B cell (primary cell): ENCODE measurements around the gene ZNF618.

ENCODE experiments used
- EZH2 ChIP-seq: IDR thresholded peaks from 2 replicates; pipeline ENCODE4 v1.6.1; 2012; ENCODE audit warnings: borderline replicate concordance, low read depth, mild to moderate bottlenecking, moderate library complexity, low read length; ENCODE audit not compliant: insufficient read depth, poor library complexity, severe bottlenecking
- TF ChIP-seq, protein P1 (sequence below): fragments of 200-600 bp; IDR thresholded peaks from one replicate; pipeline ENCODE4 v1.8.0; 2022; ENCODE audit warnings: antibody characterized with exemption, mild to moderate bottlenecking

DNA sequence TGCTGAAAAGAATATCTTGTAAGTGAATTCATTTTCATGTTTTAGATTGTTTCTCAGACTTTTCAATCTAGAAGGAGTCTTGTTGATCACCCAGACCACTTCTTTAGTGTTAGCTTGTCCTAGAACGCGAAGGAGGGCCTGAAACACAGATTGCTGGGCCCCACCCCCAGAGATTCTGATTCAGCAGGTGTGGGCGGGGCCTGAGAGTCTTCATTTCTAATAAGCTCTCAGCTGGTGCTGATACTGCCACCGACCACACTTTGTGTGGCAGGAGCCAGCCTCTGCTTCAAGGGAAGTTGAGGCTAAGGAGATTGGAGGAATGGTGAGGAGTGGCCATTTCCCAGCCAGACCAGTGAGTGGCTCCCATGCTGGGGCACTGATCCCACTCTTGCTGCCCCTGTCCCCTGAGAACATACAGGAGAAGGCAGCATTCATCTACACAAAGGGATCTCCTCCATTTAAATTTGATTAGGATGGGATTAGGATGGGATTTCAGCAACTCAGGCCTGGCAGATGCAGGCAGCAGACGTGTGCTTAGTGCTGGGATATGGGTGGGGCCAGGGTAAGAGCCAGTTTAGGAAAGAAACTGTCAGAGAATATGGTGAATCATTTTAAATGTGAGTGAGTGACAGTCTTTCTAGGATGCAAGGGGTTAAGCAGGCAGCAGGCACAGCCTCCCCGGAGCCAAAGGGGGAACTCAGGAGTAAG, 35.9 kb downstream of the ZNF618 start:
- TF ChIP-seq, protein P1, sequence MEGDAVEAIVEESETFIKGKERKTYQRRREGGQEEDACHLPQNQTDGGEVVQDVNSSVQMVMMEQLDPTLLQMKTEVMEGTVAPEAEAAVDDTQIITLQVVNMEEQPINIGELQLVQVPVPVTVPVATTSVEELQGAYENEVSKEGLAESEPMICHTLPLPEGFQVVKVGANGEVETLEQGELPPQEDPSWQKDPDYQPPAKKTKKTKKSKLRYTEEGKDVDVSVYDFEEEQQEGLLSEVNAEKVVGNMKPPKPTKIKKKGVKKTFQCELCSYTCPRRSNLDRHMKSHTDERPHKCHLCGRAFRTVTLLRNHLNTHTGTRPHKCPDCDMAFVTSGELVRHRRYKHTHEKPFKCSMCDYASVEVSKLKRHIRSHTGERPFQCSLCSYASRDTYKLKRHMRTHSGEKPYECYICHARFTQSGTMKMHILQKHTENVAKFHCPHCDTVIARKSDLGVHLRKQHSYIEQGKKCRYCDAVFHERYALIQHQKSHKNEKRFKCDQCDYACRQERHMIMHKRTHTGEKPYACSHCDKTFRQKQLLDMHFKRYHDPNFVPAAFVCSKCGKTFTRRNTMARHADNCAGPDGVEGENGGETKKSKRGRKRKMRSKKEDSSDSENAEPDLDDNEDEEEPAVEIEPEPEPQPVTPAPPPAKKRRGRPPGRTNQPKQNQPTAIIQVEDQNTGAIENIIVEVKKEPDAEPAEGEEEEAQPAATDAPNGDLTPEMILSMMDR: no peak
- TF ChIP-seq EZH2: no peak
